ENCODE measurements around the gene GLOD4.
"Not testable (repeated sequence)": the region's sequence is repeated elsewhere in the genome, so short reads cannot be mapped to it uniquely, and the experiment has no call there.

- not testable (repeated sequence) for TF ChIP-seq CTCF, POLR2A, POLR2AphosphoS5, EP300 (IDR thresholded peaks at IDR 0.05)
Measured at GRCh38 chr17:789931-790873, 8.1 kb upstream of the GLOD4 start.
